ENCODE data around the gene C11orf21.
"Not testable (repeated sequence)": the region's sequence is repeated elsewhere in the genome, so short reads cannot be mapped to it uniquely, and the experiment has no call there.

Gene C11orf21

DNA sequence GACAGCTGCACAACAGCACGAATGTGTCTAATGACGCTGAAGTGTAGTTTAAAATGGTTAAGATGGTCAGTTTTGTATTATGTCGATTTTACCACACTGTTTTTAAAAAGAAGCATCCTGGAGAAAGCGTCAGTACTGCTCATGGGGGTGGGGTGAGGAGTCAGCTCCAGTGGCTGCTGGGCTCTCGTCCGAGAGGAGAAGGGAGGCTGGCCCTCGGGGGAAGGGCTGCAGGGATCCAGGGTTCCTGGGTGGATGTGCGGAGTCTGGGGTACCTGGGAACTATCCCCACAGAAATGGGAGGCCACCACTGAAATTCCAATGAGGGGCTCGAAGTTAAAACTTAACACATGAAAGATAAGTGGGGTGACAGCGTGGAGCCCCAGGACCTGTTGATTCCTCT is 11.9 kb downstream of the C11orf21 start:
- CTCF ChIA-PET = interaction anchor here (0.9 to 2.1 kb wide), 2 partner anchors 15 to 95 kb away, joined by 3 to 9 read pairs; no protein-coding TSS in a partner anchor
- Mint-ChIP-seq H3K27ac (no peak overlapping the region), H3K9me3 (no peaks in the 10 kb centered on the region), H3K36me3 (no peaks in the 10 kb centered on the region), H3K27me3 (peaks cover 33% of the 10 kb centered on the region), H3K4me1 (peaks cover 2% of the 10 kb centered on the region), H3K4me3 (no peak overlapping the region)
- no peak for DNase-seq

DNA sequence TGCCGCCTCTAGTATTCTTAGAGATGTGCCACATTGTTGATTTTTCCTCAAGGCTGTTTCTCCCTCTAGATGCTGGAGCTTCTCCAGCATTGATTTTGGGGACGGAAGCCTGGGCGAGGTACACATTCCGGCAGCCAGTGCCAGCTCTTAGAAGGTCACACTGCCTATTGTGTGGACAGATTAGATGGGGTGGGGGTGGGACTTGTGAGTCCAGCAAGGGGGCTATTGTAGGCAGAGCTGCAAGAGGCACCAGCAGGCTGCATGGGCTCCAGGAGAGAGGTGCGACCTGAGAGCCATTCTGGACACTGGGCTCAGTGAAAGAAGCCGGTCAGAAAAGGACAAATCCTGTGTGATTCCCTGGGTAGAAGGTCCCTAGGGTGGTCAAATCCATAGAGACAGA is 12.4 kb downstream of the C11orf21 start:
- Mint-ChIP-seq H3K4me1 (peaks cover 2% of the 10 kb centered on the region), H3K36me3 (no peaks in the 10 kb centered on the region), H3K9me3 (no peaks in the 10 kb centered on the region), H3K27me3 (peaks cover 27% of the 10 kb centered on the region), H3K27ac (no peak overlapping the region), H3K4me3 (no peak overlapping the region)
- no peak for DNase-seq
- CTCF ChIA-PET = interaction anchor here (0.9 to 2.1 kb wide), 2 partner anchors 16 to 95 kb away, joined by 3 to 9 read pairs; no protein-coding TSS in a partner anchor

GRCh38 chr11:2287091-2287490 is 14.6 kb downstream of the C11orf21 start:
- DNase-seq = peak; percentile 14
- Mint-ChIP-seq H3K27ac (no peak overlapping the region), H3K9me3 (peaks cover 2% of the 10 kb centered on the region), H3K36me3 (no peaks in the 10 kb centered on the region), H3K4me3 (no peak overlapping the region), H3K27me3 (peaks cover 17% of the 10 kb centered on the region), H3K4me1 (no peaks in the 10 kb centered on the region)
- CTCF ChIA-PET = no interaction called here

- H3K9me3 Mint-ChIP-seq, H3K4me3 Mint-ChIP-seq, H3K4me1 Mint-ChIP-seq, H3K27ac Mint-ChIP-seq, DNase-seq, CTCF ChIA-PET, H3K36me3 Mint-ChIP-seq: not testable (repeated sequence)
- peaks cover 17% of the 10 kb centered on the region for H3K27me3 Mint-ChIP-seq
These were observed 15.4 kb downstream of the C11orf21 start for GRCh38 chr11:2286350-2286749.

- DNase-seq = no peak
- no peaks in the 10 kb centered on the region for H3K4me1 Mint-ChIP-seq
- H3K27me3 Mint-ChIP-seq = peaks cover 41% of the 10 kb centered on the region
- CTCF ChIA-PET = no interaction called here
- H3K9me3 Mint-ChIP-seq = peaks cover 12% of the 10 kb centered on the region
- no peaks in the 10 kb centered on the region for H3K36me3 Mint-ChIP-seq
- no peak overlapping the region for H3K4me3 Mint-ChIP-seq
- H3K27ac Mint-ChIP-seq = no peak overlapping the region
These were observed 21.5 kb downstream of the C11orf21 start for GRCh38 chr11:2280208-2280607.

DNA sequence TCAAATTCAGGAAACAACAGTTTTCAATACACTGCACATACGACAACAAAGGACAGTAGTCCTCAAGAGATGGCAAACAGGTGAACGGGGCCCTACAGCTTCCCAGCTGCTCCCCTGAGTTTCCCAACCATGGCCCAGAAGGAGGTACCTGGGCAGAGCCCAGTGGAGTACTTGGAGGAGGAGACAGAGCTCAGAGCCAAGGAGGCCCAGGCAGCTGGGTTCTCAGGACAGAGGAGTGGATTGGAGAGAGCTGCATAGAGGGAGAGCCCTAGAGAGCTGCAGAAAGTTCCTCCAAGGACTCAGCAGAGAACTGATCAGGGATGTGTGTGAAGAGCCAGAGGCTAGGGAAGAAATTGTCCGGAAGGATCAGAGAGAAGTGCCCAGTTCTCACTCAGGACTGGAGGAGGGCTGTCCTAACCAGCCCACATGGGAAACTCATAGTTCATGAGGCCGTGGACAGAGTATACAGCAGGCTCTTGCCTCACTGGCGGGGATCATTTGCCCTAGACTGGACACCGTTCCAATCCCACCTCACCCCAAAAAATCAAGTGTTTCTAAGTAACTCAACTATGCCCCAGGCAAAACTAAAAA is 23.7 kb downstream of the C11orf21 start:
- no peaks in the 10 kb centered on the region for H3K4me1 Mint-ChIP-seq

DNA sequence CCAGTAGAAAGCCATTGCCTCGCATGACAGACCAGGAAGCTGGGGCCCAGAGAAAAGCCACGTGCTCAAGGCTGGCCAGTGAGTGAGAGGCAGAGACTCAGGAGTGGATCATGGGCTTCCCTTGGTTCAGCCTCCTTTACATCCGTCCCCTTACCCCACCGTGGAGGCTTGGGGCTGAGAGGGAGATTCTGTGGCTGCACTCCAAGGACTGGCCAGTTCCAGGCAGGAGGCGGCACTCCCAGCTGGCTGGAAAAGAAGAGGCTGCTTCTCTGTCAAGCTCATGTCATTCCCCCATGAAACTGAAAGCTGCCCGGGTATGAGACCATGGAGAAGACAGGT is 24.7 kb downstream of the C11orf21 start:
- no peak overlapping the region for H3K27ac Mint-ChIP-seq
- peaks cover 9% of the 10 kb centered on the region for H3K9me3 Mint-ChIP-seq
- CTCF ChIA-PET = no interaction called here
- H3K4me3 Mint-ChIP-seq = no peak overlapping the region
- DNase-seq = no peak
- H3K27me3 Mint-ChIP-seq = peaks cover 67% of the 10 kb centered on the region
- no peaks in the 10 kb centered on the region for H3K36me3 Mint-ChIP-seq
- H3K4me1 Mint-ChIP-seq = no peaks in the 10 kb centered on the region

More for the DNA sequence above, 23.7 kb downstream of the C11orf21 start:
- CTCF ChIA-PET = no interaction called here
- no peaks in the 10 kb centered on the region for H3K36me3 Mint-ChIP-seq
- peaks cover 60% of the 10 kb centered on the region for H3K27me3 Mint-ChIP-seq
- peaks cover 12% of the 10 kb centered on the region for H3K9me3 Mint-ChIP-seq
- no peak overlapping the region for H3K4me3 Mint-ChIP-seq
- no peak overlapping the region for H3K27ac Mint-ChIP-seq
- no peak for DNase-seq

- Mint-ChIP-seq H3K4me3 (no peak overlapping the region), H3K27me3 (peaks cover 72% of the 10 kb centered on the region), H3K36me3 (no peaks in the 10 kb centered on the region), H3K9me3 (peaks cover 9% of the 10 kb centered on the region), H3K4me1 (no peaks in the 10 kb centered on the region), H3K27ac (no peak overlapping the region)
- no peak for DNase-seq
- CTCF ChIA-PET = no interaction called here
These were observed 25.3 kb downstream of the C11orf21 start for GRCh38 chr11:2276280-2277007.

DNA sequence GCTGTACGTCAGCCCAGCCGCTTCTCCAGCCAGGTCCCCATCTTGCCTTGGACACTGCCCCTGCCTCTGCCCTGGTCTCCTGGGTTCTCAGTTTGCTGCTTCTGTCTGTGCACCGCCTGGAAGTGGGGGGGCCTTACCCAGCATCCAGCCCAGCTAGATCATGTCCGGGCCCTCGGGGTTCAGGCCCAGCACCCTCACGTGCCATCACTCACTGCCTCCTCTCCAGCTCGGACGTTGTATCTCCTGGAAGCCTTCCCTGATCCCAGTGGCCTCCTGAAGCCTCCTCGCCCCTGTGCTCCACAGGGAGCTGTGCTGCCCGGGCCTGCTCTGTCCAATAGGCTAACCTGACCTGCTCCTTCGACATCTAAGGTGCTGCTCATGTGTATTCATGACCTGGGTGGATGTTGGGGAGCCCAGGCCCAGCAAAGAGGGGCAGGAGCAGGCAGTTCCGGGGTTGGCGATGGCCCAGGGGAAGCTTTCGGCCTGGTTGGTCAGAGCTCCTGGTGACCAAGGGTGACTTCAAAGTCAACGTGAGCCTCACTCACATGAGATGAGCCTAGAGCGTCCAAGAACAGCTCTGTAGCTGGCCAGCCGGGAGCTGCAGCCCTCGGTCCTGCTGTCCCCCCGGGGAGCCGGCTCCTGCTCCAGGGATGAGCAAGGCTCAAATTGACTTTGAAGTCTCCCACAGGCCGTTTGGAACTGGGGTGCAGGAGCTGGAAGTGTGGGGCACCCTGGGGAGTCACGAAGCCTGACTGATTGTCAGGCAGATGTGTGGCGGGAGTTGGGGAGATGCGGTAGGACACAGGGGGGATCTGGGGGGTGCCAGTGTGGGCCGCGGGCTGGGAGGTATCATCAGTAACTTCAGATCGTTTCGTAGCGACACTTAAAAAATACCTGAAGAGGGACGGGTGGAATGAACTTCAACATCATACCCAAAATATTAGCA is 26.1 kb downstream of the C11orf21 start:
- H3K27me3 Mint-ChIP-seq = peaks cover 81% of the 10 kb centered on the region

DNA sequence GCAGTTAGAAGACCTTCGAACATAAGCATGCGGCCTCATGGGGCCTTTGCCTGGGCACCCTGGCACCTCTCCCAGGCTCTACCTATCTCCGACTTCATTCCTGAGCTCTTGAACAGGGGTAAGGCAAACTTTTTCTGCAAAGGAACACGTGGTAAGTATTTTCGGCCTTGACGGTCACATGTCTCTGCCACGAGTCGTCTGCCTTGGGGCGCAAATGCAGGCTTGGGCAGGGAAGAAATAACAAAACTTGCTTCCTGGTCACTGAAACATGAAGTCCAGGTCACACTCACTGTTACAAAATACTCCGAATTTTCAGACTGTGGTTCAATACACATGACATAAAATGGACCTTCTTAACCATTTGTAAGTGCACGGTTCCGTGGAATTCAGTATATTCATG is 27.9 kb downstream of the C11orf21 start:
- peaks cover 91% of the 10 kb centered on the region for H3K27me3 Mint-ChIP-seq

More for the DNA sequence above, 26.1 kb downstream of the C11orf21 start:
- no peak for DNase-seq
- CTCF ChIA-PET = interaction anchor here (0.7 kb wide), 1 partner anchor 30 kb away, joined by 3 read pairs; no protein-coding TSS in a partner anchor
- H3K9me3 Mint-ChIP-seq = peaks cover 9% of the 10 kb centered on the region
- peaks cover under 1% of the 10 kb centered on the region for H3K4me1 Mint-ChIP-seq
- no peaks in the 10 kb centered on the region for H3K36me3 Mint-ChIP-seq
- peak overlapping the region; percentile 71 for H3K27ac Mint-ChIP-seq
- no peak overlapping the region for H3K4me3 Mint-ChIP-seq

DNA sequence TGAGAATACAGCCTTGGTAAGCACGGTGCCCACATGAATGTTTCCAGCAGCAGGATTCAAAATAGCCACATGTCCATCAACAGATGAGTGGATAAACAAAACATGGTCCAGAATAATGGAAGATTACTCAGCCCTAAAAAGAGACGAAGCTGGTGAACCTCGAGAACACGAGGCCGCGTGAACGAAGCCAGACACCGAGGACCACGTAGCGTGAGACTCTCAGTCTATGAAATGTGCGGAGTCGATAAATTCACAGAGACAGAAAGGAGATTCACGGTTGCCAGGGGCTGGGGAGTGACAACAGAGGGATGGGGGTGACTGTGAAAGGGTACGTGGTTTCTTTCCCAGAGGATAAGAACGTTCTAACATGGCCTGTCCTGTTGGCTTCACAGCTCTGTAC is 28.4 kb downstream of the C11orf21 start:
- no peaks in the 10 kb centered on the region for H3K36me3 Mint-ChIP-seq
- no peak overlapping the region for H3K4me3 Mint-ChIP-seq
- DNase-seq = no peak
- H3K27ac Mint-ChIP-seq = no peak overlapping the region
- CTCF ChIA-PET = no interaction called here
- H3K27me3 Mint-ChIP-seq = peaks cover 92% of the 10 kb centered on the region
- no peaks in the 10 kb centered on the region for H3K9me3 Mint-ChIP-seq
- H3K4me1 Mint-ChIP-seq = peaks cover 10% of the 10 kb centered on the region

More for the DNA sequence above, 27.9 kb downstream of the C11orf21 start:
- Mint-ChIP-seq H3K9me3 (no peaks in the 10 kb centered on the region), H3K4me3 (no peak overlapping the region), H3K4me1 (peaks cover 6% of the 10 kb centered on the region), H3K27ac (no peak overlapping the region), H3K36me3 (no peaks in the 10 kb centered on the region)
- CTCF ChIA-PET = no interaction called here
- no peak for DNase-seq

DNA sequence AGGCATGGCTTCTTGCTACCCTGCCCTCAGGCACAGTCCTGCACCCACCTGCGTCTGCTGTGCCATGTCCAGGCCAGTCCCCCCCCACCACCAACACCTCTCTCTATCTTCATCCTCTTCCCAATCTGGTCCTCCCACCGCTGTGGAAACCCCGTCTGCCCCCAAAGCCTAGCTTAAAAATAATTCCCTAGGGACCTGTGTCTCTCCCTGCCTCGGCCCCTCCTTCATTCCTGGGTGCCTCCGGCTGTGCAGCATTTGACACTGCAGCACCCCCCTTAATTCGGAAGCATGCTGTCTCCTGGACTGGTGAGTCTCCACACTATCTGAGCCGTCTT is 28.8 kb downstream of the C11orf21 start:
- Mint-ChIP-seq H3K36me3 (no peaks in the 10 kb centered on the region), H3K27ac (no peak overlapping the region), H3K27me3 (peaks cover 92% of the 10 kb centered on the region), H3K4me3 (no peak overlapping the region), H3K4me1 (peaks cover 13% of the 10 kb centered on the region), H3K9me3 (no peaks in the 10 kb centered on the region)
- CTCF ChIA-PET = no interaction called here
- no peak for DNase-seq

DNA sequence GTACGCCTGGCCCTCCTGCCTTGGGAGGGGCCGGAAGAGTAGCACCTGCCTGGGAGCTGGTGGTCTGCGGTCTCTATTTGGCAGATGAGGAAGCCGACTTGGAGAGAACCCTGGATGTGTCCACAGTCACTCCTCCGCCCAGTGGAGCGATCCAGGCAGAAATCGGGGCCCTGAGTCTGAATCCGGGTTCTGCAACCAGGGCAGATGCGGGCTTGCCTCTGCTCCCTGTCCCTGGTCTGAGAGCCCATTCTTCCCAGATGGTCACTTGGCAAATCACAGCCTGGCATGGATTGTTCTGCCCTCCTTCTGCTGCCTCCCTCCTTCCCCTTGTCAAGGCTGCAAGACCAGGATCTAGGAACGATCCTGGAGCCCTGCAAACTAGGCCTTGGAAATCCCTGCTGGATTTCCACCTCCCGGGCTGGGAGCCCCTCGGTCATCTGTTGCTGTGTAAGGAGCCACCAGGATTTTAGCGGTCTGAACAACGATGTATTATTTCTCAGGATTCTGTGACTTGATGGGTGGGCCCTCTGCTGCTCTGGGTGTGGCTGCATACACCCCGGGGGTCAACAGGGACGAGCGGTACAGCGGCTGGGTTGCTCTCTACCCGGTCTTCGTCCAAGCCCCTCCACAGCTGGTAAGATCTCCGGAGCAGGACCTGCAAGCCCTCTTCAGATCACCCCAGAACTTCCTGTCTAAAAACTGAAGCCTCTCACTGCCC is 29.3 kb downstream of the C11orf21 start:
- peaks cover 96% of the 10 kb centered on the region for H3K27me3 Mint-ChIP-seq
- no peaks in the 10 kb centered on the region for H3K9me3 Mint-ChIP-seq
- no peak overlapping the region for H3K27ac Mint-ChIP-seq
- no peak overlapping the region for H3K4me3 Mint-ChIP-seq
- no peak for DNase-seq
- H3K4me1 Mint-ChIP-seq = peaks cover 15% of the 10 kb centered on the region
- CTCF ChIA-PET = no interaction called here
- H3K36me3 Mint-ChIP-seq = no peaks in the 10 kb centered on the region
